ENCODE measurements around the gene CTRL. TPM values are rescaled to one million over a fixed set of nuclear protein-coding genes. Genes with fewer than 3 reads are reported as not detected.
A peak's percentile ranks its signal among the peaks of the same experiment; 100 is the strongest.

CTRL gene
- total RNA-seq, 1 donor from 2014 or later = 1.2 TPM

DNA sequence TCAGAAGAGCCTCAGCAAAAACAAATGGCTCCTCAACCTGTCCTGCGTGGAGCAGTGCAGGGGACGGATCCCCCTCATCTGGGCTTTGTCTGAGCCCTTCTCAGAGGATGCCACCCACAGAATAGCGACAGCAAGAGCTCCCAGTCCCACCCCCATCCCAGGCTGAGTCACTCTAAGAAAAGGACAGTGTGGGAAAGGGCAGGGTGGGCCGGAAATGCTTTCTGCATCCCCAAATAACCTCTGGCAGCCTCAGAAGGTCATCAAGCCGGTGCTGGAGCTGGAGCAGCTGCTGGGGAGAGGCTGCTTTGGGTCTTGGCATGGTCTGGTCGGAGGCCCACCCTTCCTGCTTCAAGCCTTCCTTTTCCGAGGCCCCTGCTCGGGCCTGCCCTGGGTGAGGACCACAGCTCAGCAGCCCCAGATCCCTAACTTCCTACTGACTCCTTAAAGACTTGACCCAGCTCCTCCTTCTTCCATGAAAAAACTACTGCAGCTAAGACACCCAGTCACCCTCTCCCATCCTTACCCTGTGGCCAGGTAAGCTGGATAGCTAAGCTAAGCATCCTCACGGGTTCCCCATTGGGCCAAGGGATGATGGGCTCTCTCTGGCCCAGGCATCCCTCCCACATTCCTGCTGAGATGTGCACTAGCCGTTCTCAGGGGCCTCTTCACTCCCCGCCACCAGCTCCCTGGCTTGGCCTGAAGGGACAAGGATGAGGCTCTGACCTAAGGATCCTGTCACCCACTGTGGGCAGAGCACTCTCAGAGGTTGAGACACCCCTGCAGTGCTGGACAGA, 28.1 kb upstream of the CTRL start:
- Mint-ChIP-seq H3K4me1 (ENCODE audit: low read depth, unreplicated experiment) (peaks cover 11% of the 10 kb centered on the region), H3K4me3 (ENCODE audit: unreplicated experiment) (no peak overlapping the region), H3K27me3 (ENCODE audit: low read depth, unreplicated experiment) (no peaks in the 10 kb centered on the region), H3K27ac (ENCODE audit: unreplicated experiment) (peak overlapping the region; percentile 47), H3K9me3 (ENCODE audit: unreplicated experiment) (no peaks in the 10 kb centered on the region), H3K36me3 (ENCODE audit: low read depth, unreplicated experiment) (peaks cover 30% of the 10 kb centered on the region)
- Histone ChIP-seq H3K9ac (ENCODE audit: low read length) (peak overlapping the region; percentile 24), H3K4me2 (ENCODE audit: low read length) (peak overlapping the region; percentile 61), H3K36me3 (ENCODE audit: insufficient read depth, low read length) (peaks cover 44% of the 10 kb centered on the region), H3K79me2 (ENCODE audit: insufficient read depth, low read length) (peaks cover 71% of the 10 kb centered on the region), H2AFZ (ENCODE audit: low read depth, low read length) (no peak overlapping the region), H3K4me1 (ENCODE audit: insufficient read depth, low read length) (peaks cover 24% of the 10 kb centered on the region), H3K27ac (ENCODE audit: low read depth, low read length) (no peak overlapping the region), H3K4me3 (ENCODE audit: insufficient read depth, low read depth, low read length) (no peak overlapping the region), H4K20me1 (ENCODE audit: insufficient read depth, low read length) (peaks cover 89% of the 10 kb centered on the region), H3K9me3 (ENCODE audit: insufficient read depth, low read depth, low read length) (no peaks in the 10 kb centered on the region), H3K27me3 (ENCODE audit: insufficient read depth, low read length) (no peaks in the 10 kb centered on the region)
- TF ChIP-seq EZH2 (IDR thresholded peaks at IDR 0.05; ENCODE audit: insufficient read depth, low read length) = no peak
- TF ChIP-seq, protein P1, sequence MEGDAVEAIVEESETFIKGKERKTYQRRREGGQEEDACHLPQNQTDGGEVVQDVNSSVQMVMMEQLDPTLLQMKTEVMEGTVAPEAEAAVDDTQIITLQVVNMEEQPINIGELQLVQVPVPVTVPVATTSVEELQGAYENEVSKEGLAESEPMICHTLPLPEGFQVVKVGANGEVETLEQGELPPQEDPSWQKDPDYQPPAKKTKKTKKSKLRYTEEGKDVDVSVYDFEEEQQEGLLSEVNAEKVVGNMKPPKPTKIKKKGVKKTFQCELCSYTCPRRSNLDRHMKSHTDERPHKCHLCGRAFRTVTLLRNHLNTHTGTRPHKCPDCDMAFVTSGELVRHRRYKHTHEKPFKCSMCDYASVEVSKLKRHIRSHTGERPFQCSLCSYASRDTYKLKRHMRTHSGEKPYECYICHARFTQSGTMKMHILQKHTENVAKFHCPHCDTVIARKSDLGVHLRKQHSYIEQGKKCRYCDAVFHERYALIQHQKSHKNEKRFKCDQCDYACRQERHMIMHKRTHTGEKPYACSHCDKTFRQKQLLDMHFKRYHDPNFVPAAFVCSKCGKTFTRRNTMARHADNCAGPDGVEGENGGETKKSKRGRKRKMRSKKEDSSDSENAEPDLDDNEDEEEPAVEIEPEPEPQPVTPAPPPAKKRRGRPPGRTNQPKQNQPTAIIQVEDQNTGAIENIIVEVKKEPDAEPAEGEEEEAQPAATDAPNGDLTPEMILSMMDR (IDR thresholded peaks at IDR 0.05; ENCODE audit: insufficient read depth, low read depth, low read length) = no peak
- FAIRE-seq = no peak
- peak; percentile 31 for DNase-seq (ENCODE audit: low read depth)

DNA sequence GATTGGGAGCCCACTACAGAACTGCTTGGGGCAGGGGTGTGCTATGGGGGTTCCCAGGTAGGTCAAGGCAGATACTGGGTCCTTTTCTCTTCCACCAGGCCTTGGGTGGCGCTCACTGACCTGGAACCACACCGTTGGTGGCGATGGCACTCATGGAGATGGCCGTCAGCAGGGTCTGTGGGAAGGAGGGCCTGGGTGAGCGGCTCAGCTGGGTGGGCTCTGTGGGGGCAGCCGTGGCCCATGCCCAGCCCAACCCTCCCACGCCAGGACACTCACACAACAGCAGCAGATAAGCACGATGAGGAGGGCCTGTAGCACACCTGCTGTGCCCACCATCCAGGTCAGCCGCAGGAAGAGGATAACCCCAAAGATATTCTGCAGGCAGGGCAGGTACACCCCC, 26.0 kb upstream of the CTRL start:
- Mint-ChIP-seq H3K27ac (ENCODE audit: unreplicated experiment) (no peak overlapping the region), H3K27me3 (ENCODE audit: low read depth, unreplicated experiment) (no peaks in the 10 kb centered on the region), H3K4me1 (ENCODE audit: low read depth, unreplicated experiment) (peaks cover 8% of the 10 kb centered on the region), H3K4me3 (ENCODE audit: unreplicated experiment) (no peak overlapping the region), H3K9me3 (ENCODE audit: unreplicated experiment) (no peaks in the 10 kb centered on the region), H3K36me3 (ENCODE audit: low read depth, unreplicated experiment) (peaks cover 29% of the 10 kb centered on the region)
- Histone ChIP-seq H2AFZ (ENCODE audit: low read depth, low read length) (no peak overlapping the region), H3K27me3 (ENCODE audit: insufficient read depth, low read length) (no peaks in the 10 kb centered on the region), H3K27ac (ENCODE audit: low read depth, low read length) (no peak overlapping the region), H3K9ac (ENCODE audit: low read length) (no peak overlapping the region), H3K9me3 (ENCODE audit: insufficient read depth, low read depth, low read length) (no peaks in the 10 kb centered on the region), H3K4me3 (ENCODE audit: insufficient read depth, low read depth, low read length) (no peak overlapping the region), H3K36me3 (ENCODE audit: insufficient read depth, low read length) (peaks cover 50% of the 10 kb centered on the region), H4K20me1 (ENCODE audit: insufficient read depth, low read length) (peaks cover 82% of the 10 kb centered on the region), H3K4me1 (ENCODE audit: insufficient read depth, low read length) (peaks cover 12% of the 10 kb centered on the region), H3K79me2 (ENCODE audit: insufficient read depth, low read length) (peaks cover 54% of the 10 kb centered on the region), H3K4me2 (ENCODE audit: low read length) (no peak overlapping the region)
- TF ChIP-seq, protein P1 (IDR thresholded peaks at IDR 0.05; ENCODE audit: insufficient read depth, low read depth, low read length) = no peak
- no peak for TF ChIP-seq EZH2 (IDR thresholded peaks at IDR 0.05; ENCODE audit: insufficient read depth, low read length)
- FAIRE-seq (no peak), DNase-seq (ENCODE audit: low read depth) (no peak)

All from astrocyte (in vitro differentiated cells and primary cell).